GM19455 (cell line): ENCODE data around the gene COQ10B.
A peak's percentile ranks its signal among the peaks of the same experiment; 100 is the strongest.
"Not testable (repeated sequence)": the region's sequence is repeated elsewhere in the genome, so short reads cannot be mapped to it uniquely, and the experiment has no call there.

Experiments used
- ATAC-seq: cut with Tn5 transposase; IDR thresholded peaks from one replicate; pipeline ENCODE4 v1.9.1; 2021; ENCODE audit not compliant: unreplicated experiment

COQ10B gene

DNA sequence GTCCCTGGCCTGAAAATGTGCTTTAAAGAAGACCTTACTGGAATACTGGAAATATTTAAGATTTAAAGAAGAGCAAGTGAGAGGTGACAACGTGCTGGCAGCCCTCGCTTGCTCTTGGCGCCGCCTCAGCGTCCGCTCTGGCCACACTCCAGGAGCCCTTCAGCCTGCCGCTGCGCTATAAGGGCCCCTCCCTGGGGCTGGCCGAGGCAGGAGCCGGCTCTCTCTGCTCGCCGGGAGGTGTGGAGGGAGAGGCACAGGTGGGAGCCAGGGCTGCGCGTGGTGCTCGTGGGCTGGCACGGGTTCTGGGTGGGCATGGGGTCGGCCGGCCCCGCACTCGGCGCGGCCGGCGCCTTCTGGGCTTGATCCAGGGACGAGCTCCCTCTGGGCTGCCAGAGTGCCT lies 2.9 kb upstream of the COQ10B start:
- no peak for ATAC-seq

DNA sequence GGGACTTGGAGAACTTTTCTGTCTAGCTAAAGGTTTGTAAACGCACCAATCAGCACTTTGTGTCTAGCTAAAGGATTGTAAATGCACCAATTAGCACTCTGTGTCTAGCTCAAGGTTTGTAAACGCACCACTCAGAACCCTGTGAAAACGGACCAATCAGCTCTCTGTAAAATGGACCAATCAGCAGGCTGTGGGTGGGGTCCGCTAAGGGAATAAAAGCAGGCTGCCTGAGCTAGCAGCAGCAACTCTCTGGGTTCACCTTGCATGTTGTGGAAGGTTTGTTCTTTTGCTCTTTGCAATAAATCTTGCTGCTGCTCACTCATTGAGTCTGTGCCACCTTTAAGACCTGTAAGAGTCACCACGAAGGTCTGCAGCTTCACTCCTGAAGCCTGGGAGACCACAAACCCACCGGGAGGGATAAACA lies 2.4 kb upstream of the COQ10B start:
- ATAC-seq = not testable (repeated sequence)

DNA sequence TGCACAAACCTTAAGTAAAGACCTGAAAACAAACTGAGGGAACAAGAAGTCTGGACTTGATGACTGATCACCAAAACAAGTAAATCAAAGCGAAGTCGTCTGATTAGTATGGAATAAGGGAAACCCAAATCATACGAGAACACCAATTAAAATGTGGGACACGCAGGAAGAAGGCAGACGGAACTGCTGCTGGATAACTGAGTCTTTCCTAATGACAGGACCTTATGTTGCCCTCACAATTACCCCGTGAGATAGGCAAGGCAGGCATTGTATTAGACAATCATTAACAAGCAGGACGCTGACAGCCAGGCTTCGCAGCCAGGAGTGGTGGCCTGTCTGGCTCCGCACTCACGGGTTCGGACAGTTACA lies 614 bp upstream of the COQ10B start:
- no peak for ATAC-seq

DNA sequence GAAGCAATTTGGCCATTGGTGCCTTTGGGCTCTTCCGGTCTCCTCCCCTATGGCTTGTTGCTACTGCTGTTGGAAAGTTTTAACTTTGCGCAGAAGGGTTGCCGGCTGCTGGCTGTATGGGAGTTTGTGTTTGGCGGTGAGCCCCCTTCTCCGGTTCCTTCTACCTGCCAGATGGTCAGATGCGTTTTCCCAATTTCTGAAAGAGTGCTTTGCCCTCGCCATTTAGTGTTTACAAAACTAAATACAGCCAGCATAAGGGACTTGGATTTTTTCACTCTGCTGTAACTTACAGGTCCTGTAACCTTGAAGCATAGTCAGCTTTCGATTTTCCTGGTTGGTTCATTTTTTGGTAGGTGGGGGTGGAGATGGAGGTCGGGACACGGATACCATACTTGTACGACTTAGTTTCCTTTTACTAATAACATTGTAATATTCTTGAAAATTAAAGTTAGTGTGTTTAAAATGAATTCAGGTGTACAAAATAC lies 604 bp downstream of the COQ10B start:
- ATAC-seq = peak; percentile 37

DNA sequence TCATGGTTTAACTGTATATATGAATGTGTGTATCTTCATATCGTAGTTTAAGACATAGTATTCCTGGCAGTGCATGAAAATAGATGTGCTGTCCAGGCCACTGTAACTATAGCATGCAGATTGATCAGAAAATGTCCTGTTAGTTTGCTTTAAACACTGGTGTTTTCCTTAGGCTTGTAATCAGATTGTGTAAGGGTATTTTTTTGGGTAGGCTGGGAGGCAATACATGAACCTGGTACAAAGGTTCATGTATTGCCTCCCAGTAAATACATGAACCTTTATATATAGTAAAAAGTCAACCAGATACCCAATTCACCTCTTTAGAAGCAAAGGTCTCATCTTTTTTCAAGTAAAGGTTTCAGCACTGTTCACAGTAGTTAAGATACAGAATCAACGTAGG lies 1.6 kb downstream of the COQ10B start:
- ATAC-seq = no peak

DNA sequence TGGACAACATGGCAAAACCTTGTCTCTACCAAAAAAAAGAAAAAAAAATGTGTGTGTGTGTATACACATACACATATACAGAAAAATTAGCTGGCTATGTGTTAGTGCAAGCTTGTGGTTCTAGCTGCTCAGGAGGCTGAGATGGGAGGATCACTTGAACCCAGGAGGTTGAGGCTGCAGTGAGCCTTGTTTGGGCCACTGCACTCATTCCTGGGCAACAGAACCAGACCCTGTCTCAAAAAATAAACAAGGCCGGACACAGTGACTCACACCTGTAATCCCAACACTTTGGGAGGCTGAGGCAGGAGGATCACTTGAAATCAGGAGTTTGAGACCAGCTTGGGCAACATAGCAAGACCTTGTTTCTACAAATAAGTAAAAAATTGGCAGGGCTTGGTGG lies 2.1 kb downstream of the COQ10B start:
- no peak for ATAC-seq

DNA sequence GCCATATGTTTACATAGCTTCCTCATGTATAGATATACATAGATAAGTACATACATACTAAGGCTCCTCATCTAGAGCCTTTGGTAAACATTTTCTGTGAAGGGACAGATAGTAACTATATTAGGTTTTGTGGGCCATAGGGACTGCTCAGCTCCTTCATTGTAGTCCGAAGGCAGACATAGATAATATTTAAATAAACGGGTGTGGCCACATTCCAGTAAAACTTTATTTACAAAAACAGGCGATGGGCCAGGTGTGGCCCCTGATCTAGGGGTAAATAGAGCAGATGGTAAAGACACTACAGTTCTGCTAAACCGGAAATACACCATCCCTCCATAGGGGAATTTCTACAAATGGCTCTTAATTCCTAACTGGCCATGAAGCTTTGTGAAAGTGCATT lies 7.3 kb downstream of the COQ10B start:
- ATAC-seq = no peak

DNA sequence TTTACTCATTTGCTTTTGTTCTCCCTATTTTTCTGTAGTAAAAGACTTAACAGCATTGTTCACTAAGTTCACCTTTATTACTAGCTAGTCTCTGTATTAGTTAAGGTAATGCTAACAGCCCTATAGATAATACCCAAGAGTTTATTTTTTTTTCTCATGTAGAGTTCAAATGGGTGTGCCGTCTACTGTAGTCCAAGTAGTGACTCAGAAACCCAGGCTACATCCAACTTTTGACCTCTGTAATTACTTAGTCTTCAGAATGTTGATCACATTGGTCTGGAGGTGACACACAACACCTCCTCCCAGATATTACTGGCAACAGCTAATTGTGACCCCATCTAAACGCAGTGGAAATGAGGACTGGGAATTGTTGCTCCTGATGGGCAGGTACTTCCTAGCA lies 7.7 kb downstream of the COQ10B start:
- no peak for ATAC-seq

DNA sequence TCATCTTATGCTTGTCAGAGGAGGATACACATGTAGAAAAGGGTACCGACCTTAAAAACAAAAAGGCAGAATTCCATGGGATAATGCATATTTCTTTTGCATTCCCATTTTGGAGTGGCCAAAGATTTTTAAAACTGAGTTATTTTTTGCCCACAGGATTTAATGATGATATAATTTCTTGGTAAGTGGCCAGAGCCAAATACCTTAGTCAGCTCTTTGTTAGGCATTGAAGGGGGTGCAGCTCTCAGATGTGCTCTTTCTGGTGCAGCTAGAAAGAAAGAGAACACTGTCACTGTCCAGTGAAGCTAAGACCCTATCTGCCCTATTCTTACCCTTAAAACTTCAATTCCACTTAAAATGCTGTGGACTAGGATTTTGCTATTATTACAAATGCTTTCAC lies 10.8 kb downstream of the COQ10B start:
- ATAC-seq = no peak

DNA sequence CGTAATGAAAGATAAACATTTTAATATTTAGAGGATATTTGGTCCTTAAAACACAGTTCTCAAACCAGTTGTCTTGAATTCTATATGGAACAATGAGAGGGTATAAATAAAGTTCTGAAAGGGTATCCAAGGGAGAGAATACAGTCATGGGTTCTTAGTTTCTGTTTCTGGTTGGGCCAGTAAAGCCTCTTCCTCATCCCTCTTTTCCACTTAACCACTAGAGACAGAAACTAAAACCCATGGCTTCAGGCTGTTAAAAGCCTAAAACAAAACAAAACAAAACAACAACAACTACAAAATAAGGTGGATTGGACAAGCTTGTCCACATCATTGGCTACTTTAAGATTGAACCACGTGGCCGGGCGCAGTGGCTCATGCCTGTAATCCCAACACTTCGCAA lies 18.8 kb downstream of the COQ10B start:
- ATAC-seq = no peak

DNA sequence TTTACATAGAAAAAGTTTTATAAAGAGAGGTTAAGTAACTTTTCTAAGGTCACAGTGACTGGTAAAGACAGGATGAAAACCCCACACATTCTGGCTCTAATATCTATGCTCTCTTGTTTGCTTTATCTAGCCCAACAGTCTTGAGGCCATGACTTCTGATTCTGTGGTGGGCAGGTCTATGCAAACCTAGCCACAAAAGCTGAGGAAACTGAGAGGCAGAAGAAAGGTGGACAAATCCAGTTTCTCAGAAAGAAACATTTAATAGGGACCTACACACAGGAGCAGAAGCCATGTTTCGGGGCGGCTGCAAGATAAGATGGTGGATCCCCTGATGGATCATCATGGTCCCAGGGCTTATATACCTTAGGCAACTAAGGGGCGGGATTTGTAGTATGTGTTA lies 24.4 kb downstream of the COQ10B start:
- no peak for ATAC-seq

DNA sequence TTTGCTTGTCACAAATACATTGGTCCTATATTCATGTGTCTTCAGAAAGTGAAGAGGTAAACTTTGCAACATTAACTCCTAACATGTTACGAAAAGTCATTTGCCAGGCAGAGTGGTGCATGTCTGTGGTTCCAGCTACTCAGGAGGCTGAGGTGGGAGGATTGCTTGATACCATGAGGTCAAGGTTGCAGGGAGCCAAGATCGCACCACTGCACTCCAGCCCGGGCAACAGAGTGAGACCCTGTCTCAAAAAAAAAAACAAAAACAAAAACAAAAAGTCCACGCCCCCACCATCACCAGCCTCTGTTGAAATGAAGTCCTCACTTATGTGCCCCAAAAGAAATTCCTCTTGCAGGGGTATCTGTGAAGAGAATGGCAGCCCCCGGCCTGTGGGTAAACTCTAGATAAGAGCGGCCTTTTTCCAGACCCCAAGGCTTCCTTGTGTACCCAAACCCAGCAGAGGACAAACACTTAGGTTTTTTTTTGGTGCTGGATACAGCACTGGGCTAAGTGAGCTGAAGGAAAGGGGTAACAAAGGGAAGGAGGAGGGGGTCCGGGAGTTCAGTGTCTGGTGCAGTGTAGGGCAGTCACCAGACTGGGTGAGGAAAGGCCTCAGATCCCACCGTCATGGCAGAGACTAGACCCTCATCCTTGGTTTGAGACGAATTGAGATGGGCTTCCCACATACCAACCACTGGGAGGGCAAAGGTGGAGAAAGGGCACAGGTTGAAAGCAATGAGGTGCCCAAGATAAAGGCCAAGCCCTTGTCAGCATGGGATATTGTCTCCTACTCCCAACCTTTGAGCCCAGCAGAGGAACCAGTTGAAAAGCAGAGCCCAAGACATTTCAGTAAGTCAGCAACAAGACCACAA lies 27.0 kb downstream of the COQ10B start:
- no peak for ATAC-seq

DNA sequence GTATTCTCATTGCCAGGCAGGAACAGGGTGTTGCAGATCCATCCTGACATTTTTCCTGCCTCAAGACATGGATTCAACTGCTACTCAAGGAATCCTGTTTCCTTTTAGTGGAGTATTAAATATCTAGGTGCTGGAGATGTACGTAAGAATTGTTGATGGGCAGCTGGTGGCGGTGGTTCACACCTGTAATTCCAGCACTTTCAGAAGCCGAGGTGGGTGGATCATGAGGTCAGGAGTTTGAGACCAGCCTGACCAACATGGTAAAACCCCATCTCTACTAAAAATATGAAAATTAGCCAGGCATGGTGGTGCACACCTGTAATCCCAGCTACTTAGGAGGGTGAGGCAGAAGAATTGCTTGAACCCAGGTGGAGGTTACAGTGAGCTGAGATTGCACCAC lies 30.9 kb downstream of the COQ10B start:
- not testable (repeated sequence) for ATAC-seq

DNA sequence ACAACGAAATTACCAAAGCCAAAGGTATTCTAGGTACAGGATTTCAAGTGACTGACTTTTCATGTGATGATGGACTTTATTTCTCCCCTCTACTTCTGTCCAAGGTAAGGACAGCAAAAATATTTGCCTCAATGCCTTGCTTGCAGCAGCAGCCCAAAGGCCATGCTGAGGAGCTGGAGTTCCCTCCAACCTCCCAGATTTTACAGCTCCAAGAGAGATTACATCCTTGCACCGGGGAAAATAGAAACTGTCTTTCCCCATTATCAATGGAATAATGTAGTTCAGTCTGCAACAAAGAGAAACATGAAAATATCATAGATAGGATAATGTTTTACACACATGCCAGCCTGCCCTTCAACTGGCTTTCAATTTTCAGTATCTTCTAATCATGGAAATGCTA lies 32.8 kb downstream of the COQ10B start:
- ATAC-seq = no peak

DNA sequence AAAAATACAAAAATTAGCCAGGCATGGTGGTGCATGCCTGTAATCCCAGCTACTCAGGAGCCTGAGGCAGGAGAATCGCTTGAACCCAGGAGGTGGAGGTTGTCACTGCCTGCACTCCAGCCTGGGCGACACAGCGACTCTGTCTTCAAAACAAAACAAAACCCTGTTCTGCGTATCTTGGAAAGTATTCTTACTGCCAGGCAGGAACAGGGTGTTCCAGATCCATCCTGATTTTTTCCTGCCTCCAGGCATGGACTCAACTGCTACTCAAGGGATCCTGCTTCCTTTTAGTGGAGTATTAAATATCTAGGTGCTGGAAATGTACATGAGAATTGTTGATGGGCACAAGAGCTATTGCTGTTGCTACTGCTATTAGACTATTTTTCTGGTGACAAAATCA lies 34.0 kb downstream of the COQ10B start:
- no peak for ATAC-seq

DNA sequence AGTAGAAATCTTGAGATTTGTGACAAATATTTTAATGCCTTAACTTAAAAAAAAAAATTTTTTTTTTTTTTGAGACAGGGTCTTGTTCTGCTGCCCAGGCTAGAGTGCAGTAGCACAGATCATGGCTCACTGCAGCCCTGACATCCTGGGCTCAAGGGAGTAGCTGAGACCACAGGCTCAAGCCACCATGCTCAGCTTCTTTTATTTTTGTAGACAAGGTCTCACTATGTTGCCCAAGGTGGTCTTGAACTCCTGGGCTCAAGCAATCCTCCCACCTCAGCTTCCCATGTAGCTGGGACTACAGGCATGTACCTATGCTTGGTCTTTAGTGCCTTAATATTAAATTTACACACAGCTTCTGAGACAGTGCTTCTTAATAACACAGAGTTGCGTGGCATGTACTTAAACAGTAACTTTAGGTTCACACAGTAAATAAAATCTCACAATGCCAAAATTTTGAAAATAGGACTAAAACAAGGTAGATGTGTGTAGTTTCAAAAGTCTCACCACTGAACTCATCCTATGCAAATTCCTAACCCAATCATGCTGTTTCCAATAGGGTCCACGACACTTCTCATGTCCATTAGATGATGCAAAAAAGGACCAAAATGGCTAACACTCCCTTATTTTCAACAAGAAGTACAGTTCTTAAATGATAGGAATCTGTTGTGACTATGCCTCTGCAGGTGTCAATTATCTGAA lies 42.2 kb downstream of the COQ10B start:
- no peak for ATAC-seq

DNA sequence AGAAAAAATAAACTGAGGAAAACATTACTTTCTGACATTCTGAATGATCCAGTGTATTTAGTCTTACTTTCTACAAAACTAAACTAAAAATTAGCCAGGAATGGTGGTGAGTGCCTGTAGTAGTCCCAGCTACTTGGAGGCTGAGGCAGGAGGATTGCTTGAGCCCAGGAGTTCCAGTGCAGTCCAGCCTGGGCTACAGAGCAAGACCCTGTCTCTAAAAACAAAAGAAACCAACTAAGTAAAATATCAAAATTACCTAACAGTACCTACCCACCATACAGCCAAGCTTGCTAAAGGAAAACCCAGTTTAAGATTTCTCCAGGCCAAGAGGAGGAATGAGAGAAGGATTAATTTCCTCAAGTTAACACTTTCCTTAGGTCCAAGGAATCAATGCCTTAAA lies 43.3 kb downstream of the COQ10B start:
- ATAC-seq = no peak

DNA sequence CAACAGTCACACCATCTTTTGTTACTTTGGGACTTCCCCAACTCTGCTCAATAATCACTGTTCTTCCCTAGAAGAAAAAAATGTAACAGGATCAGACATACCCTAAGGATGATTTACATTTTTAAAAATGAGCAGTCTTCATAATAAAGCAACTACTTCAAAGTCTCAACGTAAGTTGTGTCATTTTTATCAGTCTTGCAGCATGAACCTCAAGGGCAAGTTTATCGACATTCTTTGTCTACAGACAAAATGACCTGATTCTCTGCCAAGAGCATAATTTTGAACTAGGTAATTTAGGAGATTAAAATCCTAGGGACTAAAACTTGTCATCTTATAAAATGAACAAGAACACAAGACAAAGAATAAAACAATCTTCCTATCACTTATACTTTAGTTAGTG lies 44.0 kb downstream of the COQ10B start:
- no peak for ATAC-seq

DNA sequence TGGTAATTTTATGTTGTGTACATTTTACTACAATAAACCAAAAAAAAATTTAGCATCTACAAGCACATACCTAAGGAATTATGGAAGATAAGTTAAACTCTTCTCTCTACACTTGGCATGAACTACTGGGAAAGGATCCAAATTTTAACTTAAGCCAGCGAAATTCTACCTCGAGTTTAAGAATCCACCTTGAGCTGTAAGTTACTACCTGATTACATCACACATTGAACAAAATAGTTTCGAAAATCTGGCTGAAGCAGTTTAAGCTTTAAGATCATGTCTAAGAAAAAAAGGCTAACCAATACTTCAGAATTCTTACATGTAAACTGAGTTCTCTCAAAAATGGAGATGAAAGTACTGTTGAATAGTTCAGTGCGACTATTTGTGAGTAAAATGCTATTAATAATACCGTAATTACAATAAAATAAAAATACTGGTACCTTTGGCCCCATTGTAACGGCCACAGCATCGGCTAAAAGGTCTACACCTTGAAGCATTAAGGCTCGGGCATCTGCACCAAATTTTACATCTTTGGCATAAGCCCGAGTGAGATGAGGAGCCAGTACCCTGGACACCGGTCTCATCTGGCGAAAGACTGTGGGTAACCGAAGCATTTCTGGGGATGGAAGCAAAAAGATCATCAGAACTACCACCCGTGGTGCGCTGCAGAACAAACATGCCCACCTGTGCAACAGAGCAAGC lies 45.0 kb downstream of the COQ10B start:
- ATAC-seq = no peak

DNA sequence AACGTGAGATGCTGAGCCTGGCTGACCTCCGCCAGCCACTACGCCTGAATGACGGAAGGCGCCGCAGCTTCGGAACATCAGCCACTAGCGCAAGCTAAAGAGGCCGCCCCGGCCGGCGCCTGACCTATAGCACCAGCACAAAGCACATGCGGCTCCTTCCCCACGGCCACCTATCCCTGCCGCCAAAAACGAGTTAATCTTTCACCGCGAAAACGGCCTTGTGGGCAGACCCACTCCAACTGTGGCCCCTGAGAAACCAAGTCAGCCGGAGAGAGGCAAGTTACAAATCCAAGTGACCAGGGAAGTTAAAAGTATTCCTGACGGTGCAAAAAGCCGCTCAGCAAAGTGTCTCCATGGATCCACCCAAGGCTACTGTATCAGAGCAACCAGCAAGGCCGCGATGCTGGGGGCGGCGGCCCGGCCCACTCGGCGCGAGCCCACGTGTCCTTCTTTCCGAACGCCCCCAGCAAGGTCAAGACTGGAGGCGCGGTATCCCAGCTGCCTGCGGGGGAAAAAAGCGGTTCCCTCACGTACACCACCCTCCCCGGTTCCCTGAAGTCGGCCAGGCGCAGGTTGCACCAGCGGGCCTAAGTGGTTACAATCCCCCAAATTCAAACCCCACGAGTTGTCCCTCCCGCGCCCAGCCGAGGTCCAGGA lies 45.7 kb downstream of the COQ10B start:
- ATAC-seq = peak; percentile 12
